Measurements from ENCODE around the gene TYK2. TPM values are rescaled to one million over a fixed set of nuclear protein-coding genes. Genes with fewer than 3 reads are reported as not detected.

The TYK2 gene
- total RNA-seq (100 to 1,000 TPM; 241 to 267 TPM), total RNA-seq (205 to 232 reads per million in 2 donors)

DNA sequence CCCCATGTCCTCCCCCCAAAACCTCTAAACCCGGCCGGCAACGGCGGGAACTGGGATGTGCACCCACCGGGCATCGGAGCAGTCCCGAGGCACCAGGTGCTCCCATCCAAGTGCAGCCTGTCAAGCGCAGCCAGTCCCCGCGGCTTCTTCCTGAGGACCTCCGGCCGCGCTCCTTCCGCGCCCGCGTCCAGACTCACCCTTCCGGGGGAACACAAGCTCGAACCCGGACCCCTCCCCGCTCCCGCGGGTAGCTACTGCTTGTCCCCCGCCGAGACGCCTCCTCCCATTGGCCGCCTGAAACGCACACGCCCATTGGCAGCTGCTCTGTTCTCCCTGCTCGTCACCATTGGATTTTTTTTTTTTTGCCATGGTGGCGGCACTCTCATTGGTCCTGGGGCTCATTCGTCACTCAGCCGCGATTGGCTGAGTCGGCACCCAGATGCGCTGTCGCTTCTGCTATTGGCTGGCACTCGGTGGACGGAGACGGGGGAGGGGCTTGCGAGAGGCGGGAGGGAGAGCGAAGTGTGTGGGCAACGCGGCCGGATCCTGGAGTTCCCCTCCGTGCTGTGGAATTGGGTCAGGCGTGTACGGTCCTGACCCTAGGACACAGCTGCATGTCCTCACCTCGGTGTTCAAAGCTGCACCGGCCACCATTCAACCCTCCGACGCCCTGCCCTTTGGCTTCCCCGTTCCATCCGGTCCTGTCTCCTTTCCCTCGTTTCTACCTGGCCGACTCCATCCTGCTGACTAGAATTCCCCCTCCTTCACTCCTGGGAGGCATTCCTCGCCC is at the start of gene TYK2:
TSS of gene TYK2 (minus strand) at position 260 of the 790 bp plus-strand sequence. CDS start 2,166 bp downstream, outside the sequence.
- peak; percentile 95 for ATAC-seq
- no peaks in the 10 kb centered on the region for H3K9me3 ChIP-seq (ENCODE audit: control insufficient read depth, low read length, poor library complexity, severe bottlenecking)
- H3K4me1 Mint-ChIP-seq = peaks cover 19% of the 10 kb centered on the region
- H3K4me3 Mint-ChIP-seq = peak within 1 kb of the TSS; percentile 98
- H3K36me3 Mint-ChIP-seq (ENCODE audit: low read depth) = peaks cover 2% of the 10 kb centered on the region
- DNase-seq = peak; percentile 88 to 94 (median 91)
- no peaks in the 10 kb centered on the region for H3K27me3 Mint-ChIP-seq
- peak within 1 kb of the TSS; percentile 98 for H3K27ac Mint-ChIP-seq

DNA sequence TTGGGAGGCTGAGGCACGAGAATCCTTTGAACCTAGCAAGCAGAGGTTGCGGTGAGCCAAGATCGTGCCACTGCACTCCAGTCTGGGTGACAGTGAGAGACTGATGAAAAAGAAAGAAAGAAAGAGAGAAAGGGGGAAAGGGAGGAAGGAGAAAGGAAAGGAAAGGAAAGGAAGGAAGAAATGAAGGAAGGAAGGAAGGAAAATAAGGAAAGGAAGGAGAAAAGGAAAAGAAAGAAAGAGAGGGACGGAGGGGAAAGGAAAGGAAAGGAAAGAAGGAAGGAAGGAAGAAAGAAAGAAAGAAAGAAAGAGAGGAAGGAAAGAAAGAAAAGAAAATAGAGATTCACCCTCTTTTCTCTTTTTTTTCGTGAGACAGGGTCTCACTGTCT is 48.6 kb upstream of the TYK2 start:
- Mint-ChIP-seq H3K27me3 (peaks cover 7% of the 10 kb centered on the region), H3K36me3 (ENCODE audit: low read depth) (peaks cover 2% of the 10 kb centered on the region), H3K4me3 (peak overlapping the region; percentile 74), H3K4me1 (peaks cover 58% of the 10 kb centered on the region), H3K27ac (peak overlapping the region; percentile 91)
- DNase-seq (no peak), ATAC-seq (no peak)
- H3K9me3 ChIP-seq (ENCODE audit: control insufficient read depth, low read length, poor library complexity, severe bottlenecking) = no peaks in the 10 kb centered on the region

DNA sequence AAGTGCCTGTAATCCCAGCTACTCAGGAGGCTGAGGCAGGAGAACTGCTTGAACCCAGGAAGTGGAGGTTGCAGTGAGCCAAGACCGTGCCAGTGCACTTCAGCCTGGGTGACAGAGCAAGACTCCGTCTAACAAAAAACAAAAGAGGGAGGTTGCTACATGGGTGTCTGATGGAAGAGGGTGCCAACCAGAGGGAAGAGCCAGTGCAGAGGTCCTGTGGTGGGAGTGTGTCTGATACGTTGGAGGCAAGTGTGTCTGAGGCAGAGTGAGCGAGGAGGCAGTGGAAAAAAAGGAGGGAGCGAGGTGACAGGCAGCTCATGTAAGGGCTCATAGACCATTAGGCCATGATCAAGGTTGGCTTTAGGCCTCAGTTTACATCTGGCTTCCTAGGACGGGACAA is 46.8 kb upstream of the TYK2 start:
- peaks cover 12% of the 10 kb centered on the region for H3K27me3 Mint-ChIP-seq
- H3K36me3 Mint-ChIP-seq (ENCODE audit: low read depth) = peaks cover 2% of the 10 kb centered on the region
- H3K4me1 Mint-ChIP-seq = peaks cover 55% of the 10 kb centered on the region

DNA sequence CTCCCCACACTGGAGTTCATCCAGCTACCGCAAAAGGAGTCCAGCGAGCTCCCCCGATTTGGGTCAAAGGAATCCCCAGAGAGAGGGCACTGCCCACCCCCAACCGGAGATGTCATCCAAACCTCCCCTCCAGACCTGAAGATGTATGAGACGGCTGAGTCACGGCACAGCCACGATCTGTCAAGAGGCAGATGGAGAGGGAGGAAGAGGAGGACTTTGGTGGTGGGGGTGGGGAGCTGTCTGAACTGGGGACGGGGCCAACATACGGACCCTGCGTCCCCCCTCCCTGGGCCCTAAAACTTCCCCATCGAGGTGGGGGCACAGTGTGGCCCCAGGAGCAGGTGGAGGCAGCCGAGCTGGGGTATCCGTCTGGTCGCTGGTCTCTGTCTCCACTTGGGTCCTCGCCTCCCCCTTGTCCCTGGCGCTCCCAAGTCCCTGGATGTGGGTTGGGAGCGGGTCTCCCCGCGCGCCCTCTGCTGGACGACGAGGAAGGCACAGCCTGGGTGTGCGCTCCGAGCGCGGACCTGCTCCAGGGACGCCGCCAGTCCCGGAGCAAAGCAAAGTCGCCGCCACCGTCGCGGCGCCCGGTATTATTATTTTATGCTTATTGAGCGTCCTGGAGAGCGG is 43.8 kb upstream of the TYK2 start:
- peak; percentile 56 to 64 (median 56) for DNase-seq
- peaks cover 55% of the 10 kb centered on the region for H3K4me1 Mint-ChIP-seq
- peaks cover 5% of the 10 kb centered on the region for H3K36me3 Mint-ChIP-seq (ENCODE audit: low read depth)
- H3K4me3 Mint-ChIP-seq = peak overlapping the region; percentile 82
- peaks cover 28% of the 10 kb centered on the region for H3K27me3 Mint-ChIP-seq
- no peaks in the 10 kb centered on the region for H3K9me3 ChIP-seq (ENCODE audit: control insufficient read depth, low read length, poor library complexity, severe bottlenecking)
- peak; percentile 17 for ATAC-seq
- peak overlapping the region; percentile 91 for H3K27ac Mint-ChIP-seq

More for the DNA sequence above, 46.8 kb upstream of the TYK2 start:
- Mint-ChIP-seq H3K4me3 (peak overlapping the region; percentile 75), H3K27ac (peak overlapping the region; percentile 91)
- ATAC-seq = no peak
- DNase-seq = no peak
- H3K9me3 ChIP-seq (ENCODE audit: control insufficient read depth, low read length, poor library complexity, severe bottlenecking) = no peaks in the 10 kb centered on the region

DNA sequence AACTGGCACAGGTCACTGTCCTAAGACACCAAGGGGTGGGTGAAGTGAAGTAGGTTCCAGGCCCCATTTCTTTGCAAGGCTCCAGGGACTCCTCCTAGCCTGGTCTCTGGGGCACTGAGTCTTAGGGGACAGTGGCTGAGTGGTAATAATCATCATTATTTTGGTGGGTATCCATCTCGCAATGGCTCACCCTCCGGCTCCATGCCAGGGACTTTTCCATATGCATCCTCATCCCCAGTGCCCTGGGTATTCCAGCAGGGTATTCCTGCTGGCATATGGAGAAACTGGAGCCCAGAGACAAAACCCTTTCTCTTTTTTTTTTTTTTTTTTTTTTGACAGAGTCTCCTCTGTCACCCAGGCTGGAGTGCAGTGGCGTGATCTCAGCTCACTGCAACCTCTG is 42.5 kb upstream of the TYK2 start:
- H3K27me3 Mint-ChIP-seq = peaks cover 38% of the 10 kb centered on the region
- DNase-seq (no peak), ATAC-seq (no peak)
- no peak overlapping the region for H3K4me3 Mint-ChIP-seq
- no peak overlapping the region for H3K27ac Mint-ChIP-seq
- peaks cover 49% of the 10 kb centered on the region for H3K4me1 Mint-ChIP-seq
- no peaks in the 10 kb centered on the region for H3K9me3 ChIP-seq (ENCODE audit: control insufficient read depth, low read length, poor library complexity, severe bottlenecking)
- peaks cover 3% of the 10 kb centered on the region for H3K36me3 Mint-ChIP-seq (ENCODE audit: low read depth)

DNA sequence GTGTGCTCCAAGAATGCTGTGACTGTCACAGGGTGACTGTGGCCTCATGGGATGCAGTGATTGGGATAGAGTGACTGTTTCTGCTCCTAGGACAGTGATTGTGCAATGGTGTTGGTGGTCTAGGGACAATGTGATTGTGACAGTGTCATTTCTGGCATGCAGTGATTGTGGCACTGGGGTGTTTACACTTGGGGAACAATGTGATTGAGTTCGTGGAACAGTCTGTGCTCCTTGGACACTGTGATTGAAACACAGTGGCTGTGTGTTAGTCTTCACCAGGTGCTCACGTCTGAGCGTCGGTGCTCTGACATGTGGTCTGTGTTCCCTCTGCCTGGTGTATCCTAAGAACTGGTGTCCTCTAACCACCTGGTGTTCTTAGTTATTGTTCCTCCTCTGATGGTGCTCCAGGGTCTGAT is 41.7 kb upstream of the TYK2 start:
- Mint-ChIP-seq H3K27me3 (peaks cover 39% of the 10 kb centered on the region), H3K4me1 (peaks cover 46% of the 10 kb centered on the region), H3K27ac (peak overlapping the region; percentile 68), H3K4me3 (peak overlapping the region; percentile 72), H3K36me3 (ENCODE audit: low read depth) (peaks cover 3% of the 10 kb centered on the region)
- H3K9me3 ChIP-seq (ENCODE audit: control insufficient read depth, low read length, poor library complexity, severe bottlenecking) = no peaks in the 10 kb centered on the region
- ATAC-seq = no peak
- no peak for DNase-seq

DNA sequence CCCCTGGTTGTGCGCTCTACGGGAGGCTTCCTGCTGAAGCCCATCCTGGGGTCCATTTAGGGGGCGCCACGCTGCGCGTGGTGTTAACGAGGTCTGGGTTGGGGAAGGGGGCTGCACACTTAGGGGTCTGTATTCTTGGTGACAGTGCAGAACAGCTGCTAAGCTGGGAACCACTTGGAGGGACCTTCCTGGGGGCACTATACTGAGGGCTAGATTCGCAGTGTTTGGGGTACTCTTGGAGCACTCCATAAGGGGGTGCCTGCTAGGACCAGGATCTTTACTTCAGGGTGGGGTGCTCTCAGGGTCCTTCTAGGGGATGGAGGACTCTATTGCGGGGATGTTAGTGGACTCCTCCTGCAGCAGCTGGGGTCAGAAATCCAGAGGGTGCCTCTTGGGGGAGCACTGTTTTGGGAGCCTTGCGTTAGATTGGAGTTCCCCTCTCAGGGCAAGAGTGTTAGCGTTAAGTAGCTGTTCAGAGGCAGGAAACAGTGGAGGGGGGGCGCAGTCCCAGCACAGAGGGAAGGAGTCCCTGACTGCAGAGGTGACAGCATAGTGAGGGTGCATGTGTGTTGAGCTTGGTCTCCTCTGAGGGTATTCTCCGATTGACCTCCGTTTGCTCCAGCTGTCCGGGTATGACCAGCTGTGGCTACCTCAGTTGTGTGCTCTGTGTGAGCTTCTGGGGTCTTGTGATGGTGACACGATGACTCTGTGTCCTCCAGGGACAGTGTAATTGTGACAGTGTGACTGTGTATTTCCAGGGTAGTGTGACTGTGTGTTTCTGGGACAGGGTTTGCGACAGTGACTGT is 41.1 kb upstream of the TYK2 start:
- peaks cover 49% of the 10 kb centered on the region for H3K4me1 Mint-ChIP-seq
- no peak for ATAC-seq
- H3K9me3 ChIP-seq (ENCODE audit: control insufficient read depth, low read length, poor library complexity, severe bottlenecking) = no peaks in the 10 kb centered on the region
- H3K36me3 Mint-ChIP-seq (ENCODE audit: low read depth) = peaks cover 6% of the 10 kb centered on the region
- no peak for DNase-seq
- peak overlapping the region; percentile 68 for H3K27ac Mint-ChIP-seq
- H3K27me3 Mint-ChIP-seq = peaks cover 39% of the 10 kb centered on the region
- peak overlapping the region; percentile 72 for H3K4me3 Mint-ChIP-seq

DNA sequence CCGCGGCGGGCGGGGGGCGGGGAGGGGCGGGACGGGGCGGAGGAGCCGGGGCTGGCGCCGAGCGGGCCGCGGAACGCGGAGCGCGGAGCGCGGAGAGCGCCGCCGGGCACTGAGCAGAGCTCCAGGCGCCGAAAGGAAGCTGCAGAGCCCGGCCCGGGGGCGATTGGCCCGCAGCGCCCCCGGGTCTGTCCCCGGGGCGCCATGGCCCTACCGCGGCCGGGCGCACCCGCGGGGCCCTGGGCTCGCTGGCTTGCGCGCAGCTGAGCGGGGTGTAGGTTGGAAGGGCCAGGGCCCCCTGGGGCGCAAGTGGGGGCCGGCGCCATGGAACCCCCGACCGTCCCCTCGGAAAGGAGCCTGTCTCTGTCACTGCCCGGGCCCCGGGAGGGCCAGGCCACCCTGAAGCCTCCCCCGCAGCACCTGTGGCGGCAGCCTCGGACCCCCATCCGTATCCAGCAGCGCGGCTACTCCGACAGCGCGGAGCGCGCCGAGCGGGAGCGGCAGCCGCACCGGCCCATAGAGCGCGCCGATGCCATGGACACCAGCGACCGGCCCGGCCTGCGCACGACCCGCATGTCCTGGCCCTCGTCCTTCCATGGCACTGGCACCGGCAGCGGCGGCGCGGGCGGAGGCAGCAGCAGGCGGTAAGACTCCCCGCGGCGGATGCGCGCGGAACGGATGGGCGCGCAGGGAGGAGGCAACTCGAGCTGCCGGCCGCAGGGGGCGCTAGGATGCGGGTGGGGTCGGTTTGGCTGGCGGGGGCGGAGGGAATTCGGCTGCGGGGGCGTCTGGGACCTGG is 40.3 kb upstream of the TYK2 start, which contains the start of gene PDE4A:
TSS of gene PDE4A (plus strand) at position 95 of the 796 bp plus-strand sequence. CDS start at position 322, 227 bp downstream.
- H3K27me3 Mint-ChIP-seq = peaks cover 39% of the 10 kb centered on the region
- H3K4me1 Mint-ChIP-seq = peaks cover 49% of the 10 kb centered on the region
- H3K27ac Mint-ChIP-seq = peak within 1 kb of the TSS; percentile 83
- H3K4me3 Mint-ChIP-seq = peak within 1 kb of the TSS; percentile 93
- DNase-seq = peak in 2 of 3 donors; percentile 49 to 60
- no peaks in the 10 kb centered on the region for H3K9me3 ChIP-seq (ENCODE audit: control insufficient read depth, low read length, poor library complexity, severe bottlenecking)
- no peak for ATAC-seq
- H3K36me3 Mint-ChIP-seq (ENCODE audit: low read depth) = peaks cover 6% of the 10 kb centered on the region

DNA sequence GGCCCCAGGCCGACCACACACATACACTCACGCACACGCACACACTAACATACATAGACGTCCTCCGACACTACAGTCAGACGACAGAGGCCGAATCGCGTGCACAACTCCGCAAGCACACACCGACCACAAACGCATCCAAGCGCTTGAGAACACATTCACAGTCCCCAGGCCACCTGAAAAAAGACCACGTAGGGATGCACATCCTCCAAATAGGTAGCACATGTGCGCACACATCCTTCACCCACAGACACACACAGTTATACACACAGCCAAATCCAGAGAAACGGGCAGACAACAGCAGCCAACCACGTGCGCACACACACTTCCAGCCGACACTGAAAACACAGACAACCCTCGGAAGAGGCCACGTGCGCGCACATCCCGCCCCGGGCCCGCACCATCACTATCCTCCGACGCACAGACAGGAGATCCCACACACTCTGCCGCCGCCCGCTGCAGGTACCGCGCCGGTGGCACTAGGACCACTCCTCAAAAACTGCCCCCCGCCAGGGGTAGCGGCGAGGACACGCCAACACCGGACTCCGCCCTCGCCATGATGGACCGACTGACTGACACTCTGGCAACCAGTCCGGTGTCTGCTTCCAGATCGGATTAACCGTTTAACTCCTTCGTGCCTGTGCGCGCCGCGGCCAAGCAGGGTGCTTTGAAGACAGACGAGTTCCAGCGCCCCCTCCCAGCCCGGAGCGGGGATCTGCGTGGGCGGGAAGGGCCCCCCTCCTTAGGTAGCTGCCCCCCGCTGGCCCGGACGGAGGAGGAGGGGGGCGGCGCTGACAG is 39.5 kb upstream of the TYK2 start:
- Mint-ChIP-seq H3K27me3 (peaks cover 39% of the 10 kb centered on the region), H3K36me3 (ENCODE audit: low read depth) (peaks cover 6% of the 10 kb centered on the region), H3K4me1 (peaks cover 41% of the 10 kb centered on the region), H3K4me3 (peak overlapping the region; percentile 93), H3K27ac (peak overlapping the region; percentile 83)
- ATAC-seq = peak; percentile 14
- no peaks in the 10 kb centered on the region for H3K9me3 ChIP-seq (ENCODE audit: control insufficient read depth, low read length, poor library complexity, severe bottlenecking)
- DNase-seq = no peak

DNA sequence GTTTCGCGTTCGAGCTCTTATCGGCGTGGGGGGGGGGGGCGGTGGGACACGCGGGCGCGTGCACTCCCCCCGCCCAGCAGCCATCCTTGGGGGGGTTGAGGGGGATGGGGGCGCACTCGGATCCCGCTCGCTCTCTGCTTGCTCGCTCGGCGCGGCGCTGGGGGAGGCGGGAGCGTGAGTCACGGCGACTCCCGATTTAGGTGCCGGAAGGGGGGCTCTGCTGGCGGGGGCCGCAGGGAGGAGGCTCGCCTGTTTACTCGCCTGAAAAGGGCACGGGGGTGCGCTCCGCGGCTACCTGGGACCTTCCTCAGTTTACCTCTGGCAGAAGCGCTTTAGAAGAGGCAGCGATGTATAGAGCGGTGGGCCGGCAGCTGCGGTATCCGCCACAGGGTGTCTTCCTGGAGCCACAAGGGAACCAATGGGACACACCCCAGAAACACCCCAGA is 38.9 kb upstream of the TYK2 start:
- Mint-ChIP-seq H3K27ac (peak overlapping the region; percentile 83), H3K4me1 (peaks cover 35% of the 10 kb centered on the region), H3K36me3 (ENCODE audit: low read depth) (peaks cover 6% of the 10 kb centered on the region), H3K4me3 (peak overlapping the region; percentile 93), H3K27me3 (peaks cover 39% of the 10 kb centered on the region)
- no peak for ATAC-seq
- no peak for DNase-seq
- H3K9me3 ChIP-seq (ENCODE audit: control insufficient read depth, low read length, poor library complexity, severe bottlenecking) = no peaks in the 10 kb centered on the region

DNA sequence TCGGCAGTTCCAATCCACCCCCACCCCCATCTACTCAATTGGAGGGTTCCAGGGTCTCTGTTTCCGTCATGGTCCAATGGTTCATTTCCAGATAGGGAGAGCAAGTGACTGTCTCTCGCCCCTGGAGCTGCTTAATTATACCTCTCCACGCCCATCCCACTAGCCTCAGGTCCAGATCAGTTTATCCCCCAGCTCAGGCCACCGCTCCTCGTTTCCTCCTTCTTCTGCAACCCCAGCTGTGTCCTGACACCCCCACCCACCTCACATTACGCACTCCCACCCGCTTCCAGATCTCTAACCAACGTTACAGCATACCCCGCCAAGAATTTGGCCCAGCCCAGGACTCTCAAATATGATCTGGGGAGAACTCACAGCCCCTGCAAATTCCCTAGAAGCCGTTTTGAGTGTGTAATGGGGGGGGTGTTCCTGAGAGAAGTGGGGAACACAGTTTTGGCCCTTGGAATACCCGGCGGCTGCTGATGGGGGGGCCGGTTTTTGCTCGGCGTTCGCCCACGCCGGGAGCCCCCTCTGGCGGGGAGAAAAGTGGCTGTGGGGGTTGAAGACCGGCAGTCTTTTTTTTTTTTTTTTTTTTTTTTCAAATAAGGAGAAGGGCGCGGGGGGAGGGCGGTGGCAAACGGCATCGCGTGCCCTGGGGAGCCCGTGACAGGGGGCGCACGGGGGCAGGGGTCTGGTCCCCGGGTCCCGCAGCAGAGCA is 38.3 kb upstream of the TYK2 start:
- H3K4me1 Mint-ChIP-seq = peaks cover 34% of the 10 kb centered on the region
- peaks cover 6% of the 10 kb centered on the region for H3K36me3 Mint-ChIP-seq (ENCODE audit: low read depth)
- ATAC-seq = no peak
- peak overlapping the region; percentile 76 for H3K4me3 Mint-ChIP-seq
- H3K9me3 ChIP-seq (ENCODE audit: control insufficient read depth, low read length, poor library complexity, severe bottlenecking) = no peaks in the 10 kb centered on the region
- peak overlapping the region; percentile 83 for H3K27ac Mint-ChIP-seq
- peaks cover 39% of the 10 kb centered on the region for H3K27me3 Mint-ChIP-seq
- no peak for DNase-seq

All from T-helper 17 cell (primary cell).